Suprapubic skin (tissue), 4 donors: ENCODE measurements around the gene PINK1. TPM values are rescaled to one million over a fixed set of nuclear protein-coding genes. Genes with fewer than 3 reads are reported as not detected.

Experiments
- DNase-seq, 2 donors: peaks; one replicate each; pipeline ENCODE4 v3.0.0-alpha.2; 2019; ENCODE audit warnings: low spot score in 2 of 2
- H3K27ac ChIP-seq: fragments of 200-600 bp; sonication (generic); one replicate; pipeline ENCODE4 v1.5.1; 2019
- H3K27me3 ChIP-seq: fragments of 200-600 bp; sonication (generic); one replicate; pipeline ENCODE4 v1.5.1; 2019
- H3K36me3 ChIP-seq: fragments of 200-600 bp; sonication (generic); one replicate; pipeline ENCODE4 v1.5.1; 2019
- H3K4me1 ChIP-seq: fragments of 200-600 bp; sonication (generic); one replicate; pipeline ENCODE4 v1.5.1; 2019
- H3K4me3 ChIP-seq: fragments of 200-600 bp; sonication (generic); one replicate; pipeline ENCODE4 v1.5.1; 2019; ENCODE audit warnings: mild to moderate bottlenecking
- H3K9me3 ChIP-seq: fragments of 200-600 bp; sonication (generic); one replicate; pipeline ENCODE4 v1.5.1; 2019
- EP300 ChIP-seq: sonication (generic); formaldehyde crosslinking; IDR thresholded peaks from one replicate; pipeline ENCODE4 v1.6.1; 2017; ENCODE audit warnings: antibody characterized with exemption
- POLR2A ChIP-seq, 2 donors: fragments of 450-650 bp; IDR thresholded peaks; one replicate each; pipeline ENCODE4 v1.6.1; 2017; ENCODE audit warnings: antibody characterized with exemption in 2 of 2, mild to moderate bottlenecking in 2 of 2, moderate library complexity in 2 of 2
- POLR2AphosphoS5 ChIP-seq, 3 donors: sonication (generic); formaldehyde crosslinking; IDR thresholded peaks; one replicate each; pipeline ENCODE4 v1.6.1; 2017; ENCODE audit warnings: antibody characterized with exemption in 3 of 3
- WGBS: methylation state at CpG from one replicate; pipeline ENCODE4 v1.1.5; 2018; 5-methylcytosine and 5-hydroxymethylcytosine counted together
- total RNA-seq, 4 donors: library from RNA; depleted of rRNA; stranded (reverse); fragments of >200 nt; gene quantifications; one replicate each; pipeline ENCODE4 v1.1.0, GENCODE V29; 2016
- TF ChIP-seq, protein P1 (sequence below), 2 donors: fragments of 200-600 bp in 1 of 2; fragments of 450-650 bp in 1 of 2; sonication (generic) in 1 of 2; IDR thresholded peaks; one replicate each; pipeline ENCODE4 v1.5.1; 2016 to 2019; ENCODE audit warnings: antibody characterized with exemption in 2 of 2, mild to moderate bottlenecking in 1 of 2, moderate library complexity in 1 of 2

Gene PINK1
- total RNA-seq, 4 donors from 2014 or later = 91.9 to 116 (median 98.0) TPM

DNA sequence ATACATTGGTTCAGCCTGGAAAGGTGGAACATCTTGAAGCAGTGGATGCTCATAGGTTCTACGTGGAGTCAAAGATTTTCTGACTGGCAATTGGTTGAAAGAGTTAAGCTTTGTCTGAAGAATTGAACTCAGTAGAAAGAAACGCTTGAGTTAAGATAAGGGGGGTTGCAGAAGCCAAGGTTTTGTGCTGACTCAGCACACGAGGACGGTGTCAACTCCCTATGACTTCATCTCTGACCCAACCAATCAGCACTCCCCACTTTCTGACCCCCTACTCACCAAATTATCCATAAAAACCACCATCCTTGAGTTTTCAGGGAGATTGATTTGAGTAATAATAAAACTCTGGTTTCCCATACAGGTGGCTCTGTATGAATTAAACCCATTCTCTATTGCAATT is 2.5 kb upstream of the PINK1 start:
- DNase-seq = no peak
- Histone ChIP-seq H3K9me3 (no peaks in the 10 kb centered on the region), H3K27ac (no peak overlapping the region), H3K36me3 (no peaks in the 10 kb centered on the region), H3K4me1 (peaks cover 14% of the 10 kb centered on the region), H3K27me3 (no peaks in the 10 kb centered on the region), H3K4me3 (no peak overlapping the region)
- WGBS = 55% methylated on average over 4 of the region's 4 CpGs
- TF ChIP-seq POLR2AphosphoS5 (IDR thresholded peaks at IDR 0.05) (no peak), EP300 (no peak), POLR2A (IDR thresholded peaks at IDR 0.05) (no peak)
- TF ChIP-seq, protein P1, sequence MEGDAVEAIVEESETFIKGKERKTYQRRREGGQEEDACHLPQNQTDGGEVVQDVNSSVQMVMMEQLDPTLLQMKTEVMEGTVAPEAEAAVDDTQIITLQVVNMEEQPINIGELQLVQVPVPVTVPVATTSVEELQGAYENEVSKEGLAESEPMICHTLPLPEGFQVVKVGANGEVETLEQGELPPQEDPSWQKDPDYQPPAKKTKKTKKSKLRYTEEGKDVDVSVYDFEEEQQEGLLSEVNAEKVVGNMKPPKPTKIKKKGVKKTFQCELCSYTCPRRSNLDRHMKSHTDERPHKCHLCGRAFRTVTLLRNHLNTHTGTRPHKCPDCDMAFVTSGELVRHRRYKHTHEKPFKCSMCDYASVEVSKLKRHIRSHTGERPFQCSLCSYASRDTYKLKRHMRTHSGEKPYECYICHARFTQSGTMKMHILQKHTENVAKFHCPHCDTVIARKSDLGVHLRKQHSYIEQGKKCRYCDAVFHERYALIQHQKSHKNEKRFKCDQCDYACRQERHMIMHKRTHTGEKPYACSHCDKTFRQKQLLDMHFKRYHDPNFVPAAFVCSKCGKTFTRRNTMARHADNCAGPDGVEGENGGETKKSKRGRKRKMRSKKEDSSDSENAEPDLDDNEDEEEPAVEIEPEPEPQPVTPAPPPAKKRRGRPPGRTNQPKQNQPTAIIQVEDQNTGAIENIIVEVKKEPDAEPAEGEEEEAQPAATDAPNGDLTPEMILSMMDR (IDR thresholded peaks at IDR 0.05) = no peak

DNA sequence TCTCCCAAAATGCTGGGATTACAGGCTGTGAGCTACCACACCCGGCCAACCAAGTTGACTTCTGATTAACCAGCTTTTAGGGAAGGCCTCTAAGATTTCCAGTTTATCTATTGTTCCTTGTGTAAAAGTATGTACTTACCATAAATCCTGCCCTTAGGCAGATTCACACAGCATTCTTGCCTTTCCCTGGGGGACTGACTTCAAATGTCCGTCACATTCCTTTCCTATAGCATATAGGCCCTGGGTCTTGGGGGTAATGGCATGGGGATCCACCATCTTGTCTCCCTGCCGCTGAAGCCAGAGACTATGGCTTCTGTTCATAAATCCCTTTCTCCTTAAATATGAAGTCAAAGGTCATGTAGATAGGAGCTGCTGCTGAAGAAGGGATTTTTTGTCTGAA is 872 bp upstream of the PINK1 start:
- Histone ChIP-seq H3K4me1 (peaks cover 14% of the 10 kb centered on the region), H3K9me3 (no peaks in the 10 kb centered on the region), H3K36me3 (peaks cover 3% of the 10 kb centered on the region), H3K27me3 (no peaks in the 10 kb centered on the region), H3K4me3 (no peak overlapping the region), H3K27ac (no peak overlapping the region)
- 84% methylated on average over 3 of the region's 3 CpGs for WGBS
- DNase-seq = no peak
- no peak for TF ChIP-seq POLR2AphosphoS5 (IDR thresholded peaks at IDR 0.05)
- no peak for TF ChIP-seq EP300
- no peak for TF ChIP-seq POLR2A (IDR thresholded peaks at IDR 0.05)
- TF ChIP-seq, protein P1 (IDR thresholded peaks at IDR 0.05) = no peak

DNA sequence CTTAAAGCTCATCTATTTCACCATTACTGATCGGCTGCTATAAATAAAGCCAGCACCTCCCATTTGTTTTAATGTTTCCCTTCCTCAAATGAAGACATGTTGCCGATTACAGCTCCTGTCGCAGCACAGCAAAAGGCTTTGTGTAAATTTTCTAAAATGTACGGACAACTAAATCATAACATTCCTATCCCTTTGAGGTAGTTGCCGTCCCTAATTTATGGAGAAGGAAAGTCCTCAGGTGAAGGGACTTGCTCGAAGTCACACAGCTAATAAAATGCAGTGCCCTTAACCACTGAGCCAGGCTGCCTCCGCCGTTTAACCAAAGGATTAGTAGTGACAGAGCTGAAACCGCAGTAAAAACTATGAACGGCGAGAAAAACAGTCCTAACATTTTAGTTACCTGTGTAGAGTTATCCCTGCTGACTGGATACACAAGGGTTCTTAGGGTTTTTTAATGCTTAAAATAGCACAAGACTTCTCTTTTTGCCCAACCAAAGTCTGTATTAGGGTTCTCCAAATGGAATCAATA is 871 bp downstream of the PINK1 start:
- Histone ChIP-seq H3K4me1 (peaks cover 14% of the 10 kb centered on the region), H3K36me3 (peaks cover 20% of the 10 kb centered on the region), H3K4me3 (peak overlapping the region; percentile 91), H3K9me3 (no peaks in the 10 kb centered on the region), H3K27ac (peak overlapping the region; percentile 95), H3K27me3 (no peaks in the 10 kb centered on the region)
- WGBS = 2% methylated on average over 11 of the region's 11 CpGs
- TF ChIP-seq EP300 = no peak
- TF ChIP-seq POLR2A (IDR thresholded peaks at IDR 0.05) = no peak
- no peak for TF ChIP-seq POLR2AphosphoS5 (IDR thresholded peaks at IDR 0.05)
- TF ChIP-seq, protein P1 (IDR thresholded peaks at IDR 0.05) = no peak
- no peak for DNase-seq

DNA sequence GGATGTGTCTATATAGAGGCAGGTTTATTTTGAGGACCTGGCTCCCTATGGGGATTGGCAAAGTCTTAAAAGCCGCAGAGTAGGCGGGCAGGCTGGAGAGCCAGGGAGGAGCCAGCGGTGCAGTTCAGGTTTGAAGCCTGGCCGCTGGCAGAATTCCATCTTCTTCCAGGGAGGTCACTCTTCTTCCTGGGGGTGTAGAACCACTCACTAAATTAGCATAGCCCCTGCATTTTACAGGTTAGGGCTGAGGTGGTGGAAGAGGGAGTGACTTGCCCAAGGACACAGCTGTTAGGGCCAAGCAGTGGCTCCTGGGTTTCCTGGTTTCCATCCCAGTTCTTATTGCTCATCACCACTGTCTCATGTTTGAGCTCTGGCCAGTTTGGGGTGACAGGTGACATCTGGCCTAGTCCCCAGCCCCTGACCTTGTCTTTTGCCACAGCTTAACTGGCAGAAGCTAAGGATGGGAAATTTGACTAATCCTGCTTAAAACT is 1.4 kb downstream of the PINK1 start:
- H3K4me3 ChIP-seq = peak overlapping the region; percentile 91
- no peaks in the 10 kb centered on the region for H3K9me3 ChIP-seq
- peak overlapping the region; percentile 95 for H3K27ac ChIP-seq
- H3K4me1 ChIP-seq = peaks cover 14% of the 10 kb centered on the region
- no peaks in the 10 kb centered on the region for H3K27me3 ChIP-seq
- peaks cover 25% of the 10 kb centered on the region for H3K36me3 ChIP-seq
- TF ChIP-seq, protein P1 (IDR thresholded peaks at IDR 0.05) = no peak
- no peak for TF ChIP-seq EP300
- no peak for TF ChIP-seq POLR2A (IDR thresholded peaks at IDR 0.05)
- no peak for TF ChIP-seq POLR2AphosphoS5 (IDR thresholded peaks at IDR 0.05)
- DNase-seq = peak in 1 of 2 donors; percentile 72
- 5% methylated on average over 4 of the region's 4 CpGs for WGBS

DNA sequence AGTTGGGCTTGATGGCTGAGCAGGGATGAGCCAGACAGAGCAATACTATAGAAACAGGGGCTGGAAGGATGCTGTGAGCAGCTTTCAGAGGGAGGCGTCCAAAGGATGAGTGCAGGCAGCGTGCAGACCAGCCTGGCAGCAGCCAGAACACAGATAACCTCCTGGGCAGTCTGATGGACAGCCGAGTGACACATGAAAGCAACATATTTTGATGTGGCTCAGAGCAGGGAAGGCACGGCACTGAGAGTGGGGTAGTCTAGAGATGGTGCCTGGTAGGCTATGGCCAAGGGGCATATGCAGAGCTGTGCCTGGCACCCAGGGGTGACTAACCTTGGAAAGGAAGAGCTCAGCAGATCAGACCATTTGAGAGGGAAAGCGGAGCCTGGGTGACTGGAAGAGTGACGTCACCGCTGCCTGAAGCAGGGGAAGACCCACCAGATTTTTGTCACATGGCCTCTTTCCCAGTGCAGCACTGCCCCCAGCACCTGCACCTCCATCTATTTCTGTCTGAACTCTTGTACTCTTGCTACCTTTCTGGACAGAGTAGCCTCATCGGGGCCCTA is 3.6 kb downstream of the PINK1 start:
- no peaks in the 10 kb centered on the region for H3K9me3 ChIP-seq
- peaks cover 14% of the 10 kb centered on the region for H3K4me1 ChIP-seq
- TF ChIP-seq, protein P1 (IDR thresholded peaks at IDR 0.05) = no peak
- no peak for TF ChIP-seq POLR2AphosphoS5 (IDR thresholded peaks at IDR 0.05)
- no peak for TF ChIP-seq EP300
- TF ChIP-seq POLR2A (IDR thresholded peaks at IDR 0.05) = no peak
- WGBS = 93% methylated on average over 8 of the region's 8 CpGs
- no peaks in the 10 kb centered on the region for H3K27me3 ChIP-seq
- peaks cover 43% of the 10 kb centered on the region for H3K36me3 ChIP-seq
- H3K27ac ChIP-seq = no peak overlapping the region
- no peak for DNase-seq
- no peak overlapping the region for H3K4me3 ChIP-seq
